Neural cell (in vitro differentiated cells): ENCODE measurements around the gene KIRREL3.

ENCODE experiments used
- EZH2 ChIP-seq: fragments of 200-600, 300-800 bp; shearing (Covaris generic), sonication (generic); IDR thresholded peaks from 2 replicates; pipeline ENCODE4 v1.6.1; 2014; ENCODE audit warnings: antibody characterized with exemption, low read length, borderline replicate concordance, mild to moderate bottlenecking; ENCODE audit not compliant: insufficient read depth, poor library complexity, severe bottlenecking
- TF ChIP-seq, protein P1 (sequence below): IDR thresholded peaks from 2 replicates; pipeline ENCODE4 v1.6.1; 2012; ENCODE audit warnings: borderline replicate concordance
- TF ChIP-seq, protein P2 (sequence below): fragments of 450-650 bp; IDR thresholded peaks from 2 replicates; pipeline ENCODE4 v1.5.1; 2014; ENCODE audit warnings: antibody characterized with exemption, mild to moderate bottlenecking, moderate library complexity; ENCODE audit not compliant: poor library complexity, severe bottlenecking

DNA sequence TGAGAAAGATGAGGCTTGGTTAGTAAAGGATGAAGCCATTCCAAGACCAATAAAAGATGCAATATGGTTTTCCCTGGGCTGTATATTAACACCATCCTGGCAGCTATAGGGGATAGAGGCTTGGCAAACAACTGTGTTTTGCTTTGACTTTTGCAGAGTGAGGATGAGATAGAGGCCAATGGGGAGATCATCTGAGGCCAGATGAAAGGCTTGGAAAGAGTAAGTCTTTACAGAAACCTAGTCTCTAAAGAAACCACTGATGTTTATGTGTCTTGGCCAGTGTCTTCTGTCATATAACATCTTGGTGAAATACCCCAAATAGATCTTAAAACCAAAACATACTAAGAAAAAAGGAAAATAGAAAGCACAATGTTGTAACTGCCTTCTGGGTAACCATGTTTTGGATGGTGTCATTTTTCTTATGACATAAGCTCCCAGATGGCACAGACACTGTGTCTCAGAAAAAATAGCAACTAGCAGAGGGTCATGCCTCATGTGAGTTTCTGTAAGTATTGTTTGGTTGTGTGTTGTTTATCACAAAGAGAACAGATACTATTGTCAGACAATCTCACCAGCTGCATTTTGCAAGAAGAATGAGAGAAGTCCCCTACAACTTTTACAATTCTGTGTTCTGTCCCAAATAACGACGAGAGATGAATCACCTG is 339.7 kb downstream of the KIRREL3 start:
- TF ChIP-seq, protein P1, sequence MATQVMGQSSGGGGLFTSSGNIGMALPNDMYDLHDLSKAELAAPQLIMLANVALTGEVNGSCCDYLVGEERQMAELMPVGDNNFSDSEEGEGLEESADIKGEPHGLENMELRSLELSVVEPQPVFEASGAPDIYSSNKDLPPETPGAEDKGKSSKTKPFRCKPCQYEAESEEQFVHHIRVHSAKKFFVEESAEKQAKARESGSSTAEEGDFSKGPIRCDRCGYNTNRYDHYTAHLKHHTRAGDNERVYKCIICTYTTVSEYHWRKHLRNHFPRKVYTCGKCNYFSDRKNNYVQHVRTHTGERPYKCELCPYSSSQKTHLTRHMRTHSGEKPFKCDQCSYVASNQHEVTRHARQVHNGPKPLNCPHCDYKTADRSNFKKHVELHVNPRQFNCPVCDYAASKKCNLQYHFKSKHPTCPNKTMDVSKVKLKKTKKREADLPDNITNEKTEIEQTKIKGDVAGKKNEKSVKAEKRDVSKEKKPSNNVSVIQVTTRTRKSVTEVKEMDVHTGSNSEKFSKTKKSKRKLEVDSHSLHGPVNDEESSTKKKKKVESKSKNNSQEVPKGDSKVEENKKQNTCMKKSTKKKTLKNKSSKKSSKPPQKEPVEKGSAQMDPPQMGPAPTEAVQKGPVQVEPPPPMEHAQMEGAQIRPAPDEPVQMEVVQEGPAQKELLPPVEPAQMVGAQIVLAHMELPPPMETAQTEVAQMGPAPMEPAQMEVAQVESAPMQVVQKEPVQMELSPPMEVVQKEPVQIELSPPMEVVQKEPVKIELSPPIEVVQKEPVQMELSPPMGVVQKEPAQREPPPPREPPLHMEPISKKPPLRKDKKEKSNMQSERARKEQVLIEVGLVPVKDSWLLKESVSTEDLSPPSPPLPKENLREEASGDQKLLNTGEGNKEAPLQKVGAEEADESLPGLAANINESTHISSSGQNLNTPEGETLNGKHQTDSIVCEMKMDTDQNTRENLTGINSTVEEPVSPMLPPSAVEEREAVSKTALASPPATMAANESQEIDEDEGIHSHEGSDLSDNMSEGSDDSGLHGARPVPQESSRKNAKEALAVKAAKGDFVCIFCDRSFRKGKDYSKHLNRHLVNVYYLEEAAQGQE = no peak
- no peak for TF ChIP-seq EZH2
- TF ChIP-seq, protein P2, sequence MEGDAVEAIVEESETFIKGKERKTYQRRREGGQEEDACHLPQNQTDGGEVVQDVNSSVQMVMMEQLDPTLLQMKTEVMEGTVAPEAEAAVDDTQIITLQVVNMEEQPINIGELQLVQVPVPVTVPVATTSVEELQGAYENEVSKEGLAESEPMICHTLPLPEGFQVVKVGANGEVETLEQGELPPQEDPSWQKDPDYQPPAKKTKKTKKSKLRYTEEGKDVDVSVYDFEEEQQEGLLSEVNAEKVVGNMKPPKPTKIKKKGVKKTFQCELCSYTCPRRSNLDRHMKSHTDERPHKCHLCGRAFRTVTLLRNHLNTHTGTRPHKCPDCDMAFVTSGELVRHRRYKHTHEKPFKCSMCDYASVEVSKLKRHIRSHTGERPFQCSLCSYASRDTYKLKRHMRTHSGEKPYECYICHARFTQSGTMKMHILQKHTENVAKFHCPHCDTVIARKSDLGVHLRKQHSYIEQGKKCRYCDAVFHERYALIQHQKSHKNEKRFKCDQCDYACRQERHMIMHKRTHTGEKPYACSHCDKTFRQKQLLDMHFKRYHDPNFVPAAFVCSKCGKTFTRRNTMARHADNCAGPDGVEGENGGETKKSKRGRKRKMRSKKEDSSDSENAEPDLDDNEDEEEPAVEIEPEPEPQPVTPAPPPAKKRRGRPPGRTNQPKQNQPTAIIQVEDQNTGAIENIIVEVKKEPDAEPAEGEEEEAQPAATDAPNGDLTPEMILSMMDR = no peak
